GM23338 (cell line): Measurements from ENCODE around the gene KRTAP20-4. TPM values are rescaled to one million over a fixed set of nuclear protein-coding genes. Genes with fewer than 3 reads are reported as not detected.

ENCODE experiments used
- ATAC-seq: fragments of 200-7000 bp; cut with Tn5 transposase; 3 replicates; pipeline ENCODE4 v1.9.1; 2020
- DNase-seq: peaks from one replicate; pipeline ENCODE4 v3.0.0-alpha.2; 2015; ENCODE audit warnings: low spot score
- H2AFZ ChIP-seq: fragments of 200-600 bp; sonication (generic); 2 replicates; pipeline ENCODE4 v1.8.0; 2016; ENCODE audit warnings: antibody characterized with exemption, mild to moderate bottlenecking, moderate library complexity
- H3F3A ChIP-seq: fragments of 200-600 bp; sonication (generic); replicated peaks from 2 replicates; pipeline ENCODE4 v1.8.0; 2017; ENCODE audit warnings: antibody characterized with exemption, mixed run types, low read depth
- H3K27ac ChIP-seq: fragments of 200-600 bp; sonication (generic); 2 replicates; pipeline ENCODE4 v1.6.1; 2016; ENCODE audit warnings: low read depth
- H3K27me3 ChIP-seq: fragments of 200-600 bp; sonication (generic); 2 replicates; pipeline ENCODE4 v1.8.0; 2016; ENCODE audit warnings: mild to moderate bottlenecking, mixed run types, moderate library complexity; ENCODE audit not compliant: insufficient read depth
- H3K36me3 ChIP-seq: fragments of 200-600 bp; sonication (generic); 2 replicates; pipeline ENCODE4 v1.8.0; 2016; ENCODE audit warnings: mild to moderate bottlenecking; ENCODE audit not compliant: insufficient read depth
- H3K4me1 ChIP-seq: fragments of 200-600 bp; sonication (generic); 2 replicates; pipeline ENCODE4 v1.8.0; 2016; ENCODE audit warnings: mild to moderate bottlenecking, moderate library complexity; ENCODE audit not compliant: insufficient read depth
- H3K4me2 ChIP-seq: fragments of 200-600 bp; sonication (generic); 2 replicates; pipeline ENCODE4 v1.7.1; 2017; ENCODE audit warnings: mixed run types
- H3K4me3 ChIP-seq: fragments of 200-600 bp; sonication (generic); 2 replicates; pipeline ENCODE4 v1.6.1; 2016; ENCODE audit warnings: mixed run types
- H3K79me2 ChIP-seq: fragments of 200-600 bp; sonication (generic); replicated peaks from 2 replicates; pipeline ENCODE4 v1.8.0; 2017; ENCODE audit warnings: mild to moderate bottlenecking; ENCODE audit not compliant: insufficient read depth
- H3K9me2 ChIP-seq: fragments of 200-600 bp; sonication (generic); 2 replicates; pipeline ENCODE4 v1.8.0; 2017; ENCODE audit not compliant: insufficient read depth
- H4K20me1 ChIP-seq: fragments of 200-600 bp; sonication (generic); replicated peaks from 2 replicates; pipeline ENCODE4 v1.8.0; 2017; ENCODE audit warnings: mild to moderate bottlenecking; ENCODE audit not compliant: insufficient read depth
- H3K27ac Mint-ChIP-seq: 2 replicates; pipeline ENCODE4 v1.8.0; 2020; ENCODE audit warnings: inconsistent platforms, mild to moderate bottlenecking, moderate library complexity, mixed read lengths
- H3K27me3 Mint-ChIP-seq: 3 replicates; pipeline ENCODE4 v1.8.0; 2022; ENCODE audit warnings: low read depth, mild to moderate bottlenecking, moderate library complexity, mixed read lengths, inconsistent platforms; ENCODE audit not compliant: insufficient read depth, poor library complexity
- H3K36me3 Mint-ChIP-seq: 3 replicates; pipeline ENCODE4 v1.8.0; 2021; ENCODE audit warnings: low read depth, mild to moderate bottlenecking, inconsistent platforms, moderate library complexity, mixed read lengths
- H3K4me1 Mint-ChIP-seq: 3 replicates; pipeline ENCODE4 v1.8.0; 2020; ENCODE audit warnings: mild to moderate bottlenecking, inconsistent platforms, mixed read lengths
- H3K4me3 Mint-ChIP-seq: 3 replicates; pipeline ENCODE4 v1.8.0; 2021; ENCODE audit warnings: moderate library complexity, mild to moderate bottlenecking, inconsistent platforms, mixed read lengths
- H3K9me3 Mint-ChIP-seq: 3 replicates; pipeline ENCODE4 v1.8.0; 2020; ENCODE audit warnings: moderate library complexity, mild to moderate bottlenecking, inconsistent platforms, mixed read lengths
- EZH2phosphoT487 ChIP-seq: fragments of 200-600 bp; sonication (generic); IDR thresholded peaks from one replicate; pipeline ENCODE4 v1.8.1; 2018; ENCODE audit warnings: antibody characterized with exemption; ENCODE audit not compliant: unreplicated experiment
- JUNB ChIP-seq: IDR thresholded peaks from one replicate; pipeline ENCODE4 v1.6.1; 2016; ENCODE audit warnings: antibody characterized with exemption; ENCODE audit not compliant: unreplicated experiment
- NANOG ChIP-seq: IDR thresholded peaks from 2 replicates; pipeline ENCODE4 v1.6.1; 2016; ENCODE audit warnings: antibody characterized with exemption, borderline replicate concordance
- ZNF114 ChIP-seq: fragments of 250-450 bp; sonication (Bioruptor Pico); IDR thresholded peaks from 2 replicates; pipeline ENCODE4 v1.5.0; 2020; ENCODE audit warnings: mild to moderate bottlenecking, moderate library complexity
- ZNF331 ChIP-seq: fragments of 250-450 bp; sonication (Bioruptor Pico); IDR thresholded peaks from 2 replicates; pipeline ENCODE4 v1.5.0; 2020; ENCODE audit warnings: low read depth, mild to moderate bottlenecking, moderate library complexity
- polyA plus RNA-seq: library from polyadenylated mRNA; unstranded; fragments of >200 nt; fragmentation: Nextera tagmentation; extraction: Ambion mirVana; gene quantifications from 2 replicates; pipeline ENCODE4 v1.2.1, GENCODE V29; 2016
- total RNA-seq: library from RNA; depleted of rRNA; stranded (reverse); fragments of >200 nt; shearing (Covaris generic); gene quantifications from 2 replicates; pipeline ENCODE4 v1.2.3, GENCODE V29; 2014
- TF ChIP-seq, protein P1 (sequence below), 2 experiments: fragments of 200-600 bp in 1 of 2; sonication (generic) in 1 of 2; conservative IDR thresholded peaks; 2 replicates each; pipeline versions ENCODE4 v1.5.1 to v1.6.1; 2016 to 2017; ENCODE audit warnings: antibody characterized with exemption in 2 of 2, low read depth in 2 of 2, mild to moderate bottlenecking in 2 of 2, moderate library complexity in 1 of 2
- TF ChIP-seq, protein P2 (sequence below): IDR thresholded peaks from 2 replicates; pipeline ENCODE4 v1.6.1; 2016; ENCODE audit warnings: antibody characterized with exemption
- TF ChIP-seq, protein P3 (sequence below): IDR thresholded peaks from one replicate; pipeline ENCODE4 v1.6.1; 2018; ENCODE audit warnings: antibody characterized with exemption; ENCODE audit not compliant: unreplicated experiment
- TF ChIP-seq, protein P4 (sequence below): fragments of 250-450 bp; sonication (Bioruptor Pico); IDR thresholded peaks from 2 replicates; pipeline ENCODE4 v1.5.0; 2020; ENCODE audit warnings: mild to moderate bottlenecking, moderate library complexity

KRTAP20-4 gene
- total and polyA plus RNA-seq, 2 experiments from 2014 or later = not detected

DNA sequence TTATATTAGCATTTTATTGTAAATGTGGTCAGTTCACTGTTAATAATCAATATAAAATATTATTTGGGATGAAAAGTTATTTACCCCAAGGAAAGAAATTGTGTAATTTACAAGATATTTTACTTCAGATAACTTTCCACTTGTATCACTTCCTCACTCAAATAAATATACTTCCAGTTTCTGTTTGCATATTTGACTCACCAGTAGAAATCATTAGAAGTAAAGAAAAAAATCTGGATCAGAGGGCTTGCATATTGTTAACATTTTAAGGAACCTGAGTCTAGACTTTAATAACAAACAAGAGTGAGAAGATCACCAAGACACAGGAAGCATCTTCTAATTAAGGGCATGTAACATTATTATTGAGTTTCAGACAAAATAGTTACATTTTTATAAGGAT is 347 bp upstream of the KRTAP20-4 start:
- H3K36me3 ChIP-seq = no peaks in the 10 kb centered on the region
- no peak overlapping the region for H3K4me3 Mint-ChIP-seq
- no peaks in the 10 kb centered on the region for H3F3A ChIP-seq
- peaks cover 7% of the 10 kb centered on the region for H3K9me3 Mint-ChIP-seq
- no peak overlapping the region for H2AFZ ChIP-seq
- no peak overlapping the region for H3K27ac ChIP-seq
- no peaks in the 10 kb centered on the region for H3K4me1 ChIP-seq
- no peak overlapping the region for H3K4me3 ChIP-seq
- ATAC-seq (no peak), DNase-seq (no peak)
- no peaks in the 10 kb centered on the region for H4K20me1 ChIP-seq
- H3K27me3 Mint-ChIP-seq = no peaks in the 10 kb centered on the region
- no peaks in the 10 kb centered on the region for H3K79me2 ChIP-seq
- H3K4me1 Mint-ChIP-seq = no peaks in the 10 kb centered on the region
- no peaks in the 10 kb centered on the region for H3K9me2 ChIP-seq
- H3K36me3 Mint-ChIP-seq = 0 out of 3 replicates have a peak, but pooled peaks cover 5% of the 10 kb centered on the region
- H3K27ac Mint-ChIP-seq = no peak overlapping the region
- H3K27me3 ChIP-seq = no peaks in the 10 kb centered on the region
- TF ChIP-seq, protein P1, sequence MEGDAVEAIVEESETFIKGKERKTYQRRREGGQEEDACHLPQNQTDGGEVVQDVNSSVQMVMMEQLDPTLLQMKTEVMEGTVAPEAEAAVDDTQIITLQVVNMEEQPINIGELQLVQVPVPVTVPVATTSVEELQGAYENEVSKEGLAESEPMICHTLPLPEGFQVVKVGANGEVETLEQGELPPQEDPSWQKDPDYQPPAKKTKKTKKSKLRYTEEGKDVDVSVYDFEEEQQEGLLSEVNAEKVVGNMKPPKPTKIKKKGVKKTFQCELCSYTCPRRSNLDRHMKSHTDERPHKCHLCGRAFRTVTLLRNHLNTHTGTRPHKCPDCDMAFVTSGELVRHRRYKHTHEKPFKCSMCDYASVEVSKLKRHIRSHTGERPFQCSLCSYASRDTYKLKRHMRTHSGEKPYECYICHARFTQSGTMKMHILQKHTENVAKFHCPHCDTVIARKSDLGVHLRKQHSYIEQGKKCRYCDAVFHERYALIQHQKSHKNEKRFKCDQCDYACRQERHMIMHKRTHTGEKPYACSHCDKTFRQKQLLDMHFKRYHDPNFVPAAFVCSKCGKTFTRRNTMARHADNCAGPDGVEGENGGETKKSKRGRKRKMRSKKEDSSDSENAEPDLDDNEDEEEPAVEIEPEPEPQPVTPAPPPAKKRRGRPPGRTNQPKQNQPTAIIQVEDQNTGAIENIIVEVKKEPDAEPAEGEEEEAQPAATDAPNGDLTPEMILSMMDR (conservative IDR thresholded peaks at IDR 0.05; ENCODE audit: low read depth in 2 of 2) = no peak
- TF ChIP-seq, protein P2, sequence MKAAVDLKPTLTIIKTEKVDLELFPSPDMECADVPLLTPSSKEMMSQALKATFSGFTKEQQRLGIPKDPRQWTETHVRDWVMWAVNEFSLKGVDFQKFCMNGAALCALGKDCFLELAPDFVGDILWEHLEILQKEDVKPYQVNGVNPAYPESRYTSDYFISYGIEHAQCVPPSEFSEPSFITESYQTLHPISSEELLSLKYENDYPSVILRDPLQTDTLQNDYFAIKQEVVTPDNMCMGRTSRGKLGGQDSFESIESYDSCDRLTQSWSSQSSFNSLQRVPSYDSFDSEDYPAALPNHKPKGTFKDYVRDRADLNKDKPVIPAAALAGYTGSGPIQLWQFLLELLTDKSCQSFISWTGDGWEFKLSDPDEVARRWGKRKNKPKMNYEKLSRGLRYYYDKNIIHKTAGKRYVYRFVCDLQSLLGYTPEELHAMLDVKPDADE = no peak
- TF ChIP-seq, protein P3, sequence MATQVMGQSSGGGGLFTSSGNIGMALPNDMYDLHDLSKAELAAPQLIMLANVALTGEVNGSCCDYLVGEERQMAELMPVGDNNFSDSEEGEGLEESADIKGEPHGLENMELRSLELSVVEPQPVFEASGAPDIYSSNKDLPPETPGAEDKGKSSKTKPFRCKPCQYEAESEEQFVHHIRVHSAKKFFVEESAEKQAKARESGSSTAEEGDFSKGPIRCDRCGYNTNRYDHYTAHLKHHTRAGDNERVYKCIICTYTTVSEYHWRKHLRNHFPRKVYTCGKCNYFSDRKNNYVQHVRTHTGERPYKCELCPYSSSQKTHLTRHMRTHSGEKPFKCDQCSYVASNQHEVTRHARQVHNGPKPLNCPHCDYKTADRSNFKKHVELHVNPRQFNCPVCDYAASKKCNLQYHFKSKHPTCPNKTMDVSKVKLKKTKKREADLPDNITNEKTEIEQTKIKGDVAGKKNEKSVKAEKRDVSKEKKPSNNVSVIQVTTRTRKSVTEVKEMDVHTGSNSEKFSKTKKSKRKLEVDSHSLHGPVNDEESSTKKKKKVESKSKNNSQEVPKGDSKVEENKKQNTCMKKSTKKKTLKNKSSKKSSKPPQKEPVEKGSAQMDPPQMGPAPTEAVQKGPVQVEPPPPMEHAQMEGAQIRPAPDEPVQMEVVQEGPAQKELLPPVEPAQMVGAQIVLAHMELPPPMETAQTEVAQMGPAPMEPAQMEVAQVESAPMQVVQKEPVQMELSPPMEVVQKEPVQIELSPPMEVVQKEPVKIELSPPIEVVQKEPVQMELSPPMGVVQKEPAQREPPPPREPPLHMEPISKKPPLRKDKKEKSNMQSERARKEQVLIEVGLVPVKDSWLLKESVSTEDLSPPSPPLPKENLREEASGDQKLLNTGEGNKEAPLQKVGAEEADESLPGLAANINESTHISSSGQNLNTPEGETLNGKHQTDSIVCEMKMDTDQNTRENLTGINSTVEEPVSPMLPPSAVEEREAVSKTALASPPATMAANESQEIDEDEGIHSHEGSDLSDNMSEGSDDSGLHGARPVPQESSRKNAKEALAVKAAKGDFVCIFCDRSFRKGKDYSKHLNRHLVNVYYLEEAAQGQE = no peak
- TF ChIP-seq JUNB = no peak
- TF ChIP-seq EZH2phosphoT487 = no peak
- TF ChIP-seq, protein P4, sequence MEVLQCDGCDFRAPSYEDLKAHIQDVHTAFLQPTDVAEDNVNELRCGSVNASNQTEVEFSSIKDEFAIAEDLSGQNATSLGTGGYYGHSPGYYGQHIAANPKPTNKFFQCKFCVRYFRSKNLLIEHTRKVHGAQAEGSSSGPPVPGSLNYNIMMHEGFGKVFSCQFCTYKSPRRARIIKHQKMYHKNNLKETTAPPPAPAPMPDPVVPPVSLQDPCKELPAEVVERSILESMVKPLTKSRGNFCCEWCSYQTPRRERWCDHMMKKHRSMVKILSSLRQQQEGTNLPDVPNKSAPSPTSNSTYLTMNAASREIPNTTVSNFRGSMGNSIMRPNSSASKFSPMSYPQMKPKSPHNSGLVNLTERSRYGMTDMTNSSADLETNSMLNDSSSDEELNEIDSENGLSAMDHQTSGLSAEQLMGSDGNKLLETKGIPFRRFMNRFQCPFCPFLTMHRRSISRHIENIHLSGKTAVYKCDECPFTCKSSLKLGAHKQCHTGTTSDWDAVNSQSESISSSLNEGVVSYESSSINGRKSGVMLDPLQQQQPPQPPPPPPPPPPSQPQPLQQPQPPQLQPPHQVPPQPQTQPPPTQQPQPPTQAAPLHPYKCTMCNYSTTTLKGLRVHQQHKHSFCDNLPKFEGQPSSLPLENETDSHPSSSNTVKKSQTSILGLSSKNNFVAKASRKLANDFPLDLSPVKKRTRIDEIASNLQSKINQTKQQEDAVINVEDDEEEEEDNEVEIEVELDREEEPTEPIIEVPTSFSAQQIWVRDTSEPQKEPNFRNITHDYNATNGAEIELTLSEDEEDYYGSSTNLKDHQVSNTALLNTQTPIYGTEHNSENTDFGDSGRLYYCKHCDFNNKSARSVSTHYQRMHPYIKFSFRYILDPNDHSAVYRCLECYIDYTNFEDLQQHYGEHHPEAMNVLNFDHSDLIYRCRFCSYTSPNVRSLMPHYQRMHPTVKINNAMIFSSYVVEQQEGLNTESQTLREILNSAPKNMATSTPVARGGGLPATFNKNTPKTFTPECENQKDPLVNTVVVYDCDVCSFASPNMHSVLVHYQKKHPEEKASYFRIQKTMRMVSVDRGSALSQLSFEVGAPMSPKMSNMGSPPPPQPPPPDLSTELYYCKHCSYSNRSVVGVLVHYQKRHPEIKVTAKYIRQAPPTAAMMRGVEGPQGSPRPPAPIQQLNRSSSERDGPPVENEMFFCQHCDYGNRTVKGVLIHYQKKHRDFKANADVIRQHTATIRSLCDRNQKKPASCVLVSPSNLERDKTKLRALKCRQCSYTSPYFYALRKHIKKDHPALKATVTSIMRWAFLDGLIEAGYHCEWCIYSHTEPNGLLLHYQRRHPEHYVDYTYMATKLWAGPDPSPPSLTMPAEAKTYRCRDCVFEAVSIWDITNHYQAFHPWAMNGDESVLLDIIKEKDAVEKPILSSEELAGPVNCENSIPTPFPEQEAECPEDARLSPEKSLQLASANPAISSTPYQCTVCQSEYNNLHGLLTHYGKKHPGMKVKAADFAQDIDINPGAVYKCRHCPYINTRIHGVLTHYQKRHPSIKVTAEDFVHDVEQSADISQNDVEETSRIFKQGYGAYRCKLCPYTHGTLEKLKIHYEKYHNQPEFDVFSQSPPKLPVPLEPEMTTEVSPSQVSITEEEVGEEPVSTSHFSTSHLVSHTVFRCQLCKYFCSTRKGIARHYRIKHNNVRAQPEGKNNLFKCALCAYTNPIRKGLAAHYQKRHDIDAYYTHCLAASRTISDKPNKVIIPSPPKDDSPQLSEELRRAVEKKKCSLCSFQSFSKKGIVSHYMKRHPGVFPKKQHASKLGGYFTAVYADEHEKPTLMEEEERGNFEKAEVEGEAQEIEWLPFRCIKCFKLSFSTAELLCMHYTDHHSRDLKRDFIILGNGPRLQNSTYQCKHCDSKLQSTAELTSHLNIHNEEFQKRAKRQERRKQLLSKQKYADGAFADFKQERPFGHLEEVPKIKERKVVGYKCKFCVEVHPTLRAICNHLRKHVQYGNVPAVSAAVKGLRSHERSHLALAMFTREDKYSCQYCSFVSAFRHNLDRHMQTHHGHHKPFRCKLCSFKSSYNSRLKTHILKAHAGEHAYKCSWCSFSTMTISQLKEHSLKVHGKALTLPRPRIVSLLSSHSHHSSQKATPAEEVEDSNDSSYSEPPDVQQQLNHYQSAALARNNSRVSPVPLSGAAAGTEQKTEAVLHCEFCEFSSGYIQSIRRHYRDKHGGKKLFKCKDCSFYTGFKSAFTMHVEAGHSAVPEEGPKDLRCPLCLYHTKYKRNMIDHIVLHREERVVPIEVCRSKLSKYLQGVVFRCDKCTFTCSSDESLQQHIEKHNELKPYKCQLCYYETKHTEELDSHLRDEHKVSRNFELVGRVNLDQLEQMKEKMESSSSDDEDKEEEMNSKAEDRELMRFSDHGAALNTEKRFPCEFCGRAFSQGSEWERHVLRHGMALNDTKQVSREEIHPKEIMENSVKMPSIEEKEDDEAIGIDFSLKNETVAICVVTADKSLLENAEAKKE (CRISPR knock-in tag) = no peak
- no peak for TF ChIP-seq NANOG
- TF ChIP-seq ZNF114 (CRISPR knock-in tag) = no peak
- TF ChIP-seq ZNF331 = no peak
- no peak overlapping the region for H3K4me2 ChIP-seq
